Measurements from ENCODE around the gene NACC1.

- TF ChIP-seq ATF3 (CRISPR knock-in tag; IDR thresholded peaks at IDR 0.05) (no peak), CTCF (CRISPR knock-in tag; IDR thresholded peaks at IDR 0.05) (no peak), ZBTB4 (CRISPR knock-in tag; IDR thresholded peaks at IDR 0.05; ENCODE audit: borderline replicate concordance) (no peak), ZNF180 (CRISPR knock-in tag; IDR thresholded peaks at IDR 0.05; ENCODE audit: borderline replicate concordance, low read depth) (no peak), ZNF546 (CRISPR knock-in tag; conservative IDR thresholded peaks at IDR 0.05) (no peak), ZNF343 (CRISPR knock-in tag; IDR thresholded peaks at IDR 0.05) (no peak), MIXL1 (CRISPR knock-in tag; IDR thresholded peaks at IDR 0.05) (no peak), IKZF5 (CRISPR knock-in tag; IDR thresholded peaks at IDR 0.05) (no peak), FOXJ3 (CRISPR knock-in tag; IDR thresholded peaks at IDR 0.05; ENCODE audit: borderline replicate concordance) (no peak), ZNF577 (CRISPR knock-in tag; IDR thresholded peaks at IDR 0.05; ENCODE audit: borderline replicate concordance, low read depth) (no peak), JUN (CRISPR knock-in tag; IDR thresholded peaks at IDR 0.05) (no peak), ZNF570 (CRISPR knock-in tag; IDR thresholded peaks at IDR 0.05; ENCODE audit: borderline replicate concordance) (no peak), ZNF280B (CRISPR knock-in tag; IDR thresholded peaks at IDR 0.05; ENCODE audit: borderline replicate concordance) (no peak)
Observed at GRCh38 chr19:13097463-13098258, 20.4 kb upstream of the NACC1 start.

Data from HepG2 (cell line).